GM23248 (cell line): Measurements from ENCODE around the gene VWA2. TPM values are rescaled to one million over a fixed set of nuclear protein-coding genes. Genes with fewer than 3 reads are reported as not detected.

Experiments
- DNase-seq: peaks from one replicate; pipeline ENCODE4 v3.0.0-alpha.2; 2015
- H2AFZ ChIP-seq: fragments of 200-600 bp; sonication (generic); 2 replicates; pipeline ENCODE4 v1.6.1; 2016; ENCODE audit warnings: antibody characterized with exemption
- H3F3A ChIP-seq: fragments of 200-600 bp; sonication (generic); 2 replicates; pipeline ENCODE4 v1.6.1; 2016; ENCODE audit warnings: mild to moderate bottlenecking, antibody characterized with exemption, mixed run types; ENCODE audit not compliant: insufficient read depth
- H3K27ac ChIP-seq: fragments of 200-600 bp; sonication (generic); 2 replicates; pipeline ENCODE4 v1.5.1; 2016; ENCODE audit warnings: mild to moderate bottlenecking
- H3K27me3 ChIP-seq: fragments of 200-600 bp; sonication (generic); replicated peaks from 2 replicates; pipeline ENCODE4 v1.6.1; 2016; ENCODE audit warnings: mild to moderate bottlenecking; ENCODE audit not compliant: insufficient read depth
- H3K36me3 ChIP-seq: fragments of 200-600 bp; sonication (generic); 2 replicates; pipeline ENCODE4 v1.6.1; 2016; ENCODE audit warnings: low read depth, mild to moderate bottlenecking
- H3K4me1 ChIP-seq: fragments of 200-600 bp; sonication (generic); 2 replicates; pipeline ENCODE4 v1.6.1; 2016; ENCODE audit warnings: mild to moderate bottlenecking; ENCODE audit not compliant: insufficient read depth
- H3K4me2 ChIP-seq: fragments of 200-600 bp; sonication (generic); one replicate; pipeline ENCODE4 v1.6.1; 2016; ENCODE audit warnings: mild to moderate bottlenecking; ENCODE audit not compliant: unreplicated experiment
- H3K4me3 ChIP-seq: fragments of 200-600 bp; sonication (generic); 2 replicates; pipeline ENCODE4 v1.5.1; 2016; ENCODE audit warnings: mild to moderate bottlenecking
- H3K79me2 ChIP-seq: fragments of 200-600 bp; sonication (generic); 2 replicates; pipeline ENCODE4 v1.6.1; 2016; ENCODE audit warnings: mild to moderate bottlenecking; ENCODE audit not compliant: insufficient read depth
- H3K9ac ChIP-seq: fragments of 200-600 bp; sonication (generic); 2 replicates; pipeline ENCODE4 v1.6.1; 2016; ENCODE audit warnings: mild to moderate bottlenecking
- H3K9me2 ChIP-seq: fragments of 200-600 bp; sonication (generic); 2 replicates; pipeline ENCODE4 v1.6.1; 2016; ENCODE audit warnings: mixed run types, mild to moderate bottlenecking, moderate library complexity; ENCODE audit not compliant: insufficient read depth
- H3K9me3 ChIP-seq: fragments of 200-600 bp; sonication (generic); one replicate; pipeline ENCODE4 v1.6.1; 2017; ENCODE audit warnings: low read depth
- H4K20me1 ChIP-seq: fragments of 200-600 bp; sonication (generic); 2 replicates; pipeline ENCODE4 v1.6.0; 2016; ENCODE audit not compliant: insufficient read depth
- EZH2 ChIP-seq: fragments of 200-600 bp; sonication (generic); IDR thresholded peaks from 2 replicates; pipeline ENCODE4 v1.6.1; 2018; ENCODE audit warnings: antibody characterized with exemption, mild to moderate bottlenecking; ENCODE audit not compliant: insufficient read depth, poor library complexity, severe bottlenecking
- EZH2phosphoT487 ChIP-seq: fragments of 200-600 bp; sonication (generic); IDR thresholded peaks from 2 replicates; pipeline ENCODE4 v1.6.1; 2018; ENCODE audit warnings: antibody characterized with exemption, moderate library complexity, mild to moderate bottlenecking, low read depth; ENCODE audit not compliant: insufficient read depth
- WGBS, 2 experiments: methylation state at CpG; one replicate each; pipeline ENCODE4 v1.1.6; 2015 to 2017; ENCODE audit warnings: low lambda C conversion rate in 2 of 2, low coverage in 1 of 2; ENCODE audit errors: missing lambda C conversion rate in 2 of 2; 5-methylcytosine and 5-hydroxymethylcytosine counted together
- in situ Hi-C: fragments of 300-500 bp; cut with MboI; formaldehyde crosslinking; loops from 2 replicates; pipeline ENCODE4 v1.15.0; 2020
- polyA plus RNA-seq: library from polyadenylated mRNA; unstranded; fragments of >200 nt; fragmentation: Nextera tagmentation; extraction: Ambion mirVana; gene quantifications from 2 replicates; pipeline ENCODE4 v1.2.1, GENCODE V29; 2016
- total RNA-seq: library from RNA; depleted of rRNA; stranded (reverse); fragments of >200 nt; shearing (Covaris generic); gene quantifications from 2 replicates; pipeline ENCODE4 v1.2.3, GENCODE V29; 2014

Gene VWA2
- total and polyA plus RNA-seq, 2 experiments from 2014 or later: not detected

- no peak overlapping the region for H3K9ac ChIP-seq
- H3F3A ChIP-seq: peaks cover 18% of the 10 kb centered on the region
- no peak overlapping the region for H3K4me3 ChIP-seq
- no peaks in the 10 kb centered on the region for H3K36me3 ChIP-seq
- TF ChIP-seq EZH2phosphoT487 (no peak), EZH2 (no peak)
- no peak overlapping the region for H3K27ac ChIP-seq
- H3K79me2 ChIP-seq: no peaks in the 10 kb centered on the region
- 75 to 77% methylated on average over 12 of the region's 12 CpGs for WGBS, 2 experiments
- no peaks in the 10 kb centered on the region for H4K20me1 ChIP-seq
- DNase-seq: no peak
- H3K9me3 ChIP-seq: no peaks in the 10 kb centered on the region
- H3K4me2 ChIP-seq: no peak overlapping the region
- peaks cover 4% of the 10 kb centered on the region; the same call in 1 of the 2 replicates for H3K27me3 ChIP-seq
- no peak overlapping the region for H2AFZ ChIP-seq
- in situ Hi-C loops: no loop called here
- no peaks in the 10 kb centered on the region for H3K9me2 ChIP-seq
- peaks cover 17% of the 10 kb centered on the region for H3K4me1 ChIP-seq
Measured at GRCh38 chr10:114256008-114256765, 17.1 kb downstream of the VWA2 start.

- Histone ChIP-seq H3K4me3 (no peak overlapping the region), H3K36me3 (no peaks in the 10 kb centered on the region), H3K4me2 (no peak overlapping the region), H3K9me2 (no peaks in the 10 kb centered on the region), H3F3A (peaks cover 25% of the 10 kb centered on the region), H3K27ac (no peak overlapping the region), H3K4me1 (peaks cover 23% of the 10 kb centered on the region), H2AFZ (no peak overlapping the region), H4K20me1 (no peaks in the 10 kb centered on the region), H3K9ac (no peak overlapping the region), H3K27me3 (0 out of 2 replicates have a peak, but pooled peaks cover 4% of the 10 kb centered on the region), H3K9me3 (no peaks in the 10 kb centered on the region), H3K79me2 (no peaks in the 10 kb centered on the region)
- DNase-seq: no peak
- in situ Hi-C loops: no loop called here
- TF ChIP-seq EZH2 (no peak), EZH2phosphoT487 (no peak)
- 45 to 72% methylated on average over 3 of the region's 3 CpGs for WGBS, 2 experiments
Measured at GRCh38 chr10:114256822-114257221, 17.8 kb downstream of the VWA2 start.

GRCh38 chr10:114257498-114257897, 18.4 kb downstream of the VWA2 start:
- Histone ChIP-seq H2AFZ (no peak overlapping the region), H3K79me2 (no peaks in the 10 kb centered on the region), H4K20me1 (no peaks in the 10 kb centered on the region), H3F3A (peaks cover 25% of the 10 kb centered on the region), H3K36me3 (no peaks in the 10 kb centered on the region), H3K4me3 (no peak overlapping the region), H3K4me2 (no peak overlapping the region), H3K27me3 (no peaks in the 10 kb centered on the region), H3K9me2 (no peaks in the 10 kb centered on the region), H3K27ac (no peak overlapping the region), H3K9ac (no peak overlapping the region), H3K9me3 (no peaks in the 10 kb centered on the region), H3K4me1 (peaks cover 23% of the 10 kb centered on the region)
- no peak for DNase-seq
- no peak for TF ChIP-seq EZH2
- TF ChIP-seq EZH2phosphoT487: no peak
- 55 to 57% methylated on average over 3 of the region's 3 CpGs for WGBS, 2 experiments
- in situ Hi-C loops: no loop called here

- H3K27ac ChIP-seq: no peak overlapping the region
- no peak for DNase-seq
- no peaks in the 10 kb centered on the region for H3K36me3 ChIP-seq
- H3K9ac ChIP-seq: no peak overlapping the region
- peaks cover 25% of the 10 kb centered on the region for H3F3A ChIP-seq
- H3K4me2 ChIP-seq: no peak overlapping the region
- peaks cover 23% of the 10 kb centered on the region for H3K4me1 ChIP-seq
- TF ChIP-seq EZH2phosphoT487 (no peak), EZH2 (no peak)
- H2AFZ ChIP-seq: no peak overlapping the region
- H3K79me2 ChIP-seq: no peaks in the 10 kb centered on the region
- in situ Hi-C loops: no loop called here
- no peaks in the 10 kb centered on the region for H3K27me3 ChIP-seq
- H3K9me3 ChIP-seq: no peaks in the 10 kb centered on the region
- H3K9me2 ChIP-seq: no peaks in the 10 kb centered on the region
- H3K4me3 ChIP-seq: no peak overlapping the region
- no peaks in the 10 kb centered on the region for H4K20me1 ChIP-seq
- 90 to 94% methylated on average over 5 of the region's 5 CpGs for WGBS, 2 experiments
Measured at GRCh38 chr10:114258274-114258840, 19.3 kb downstream of the VWA2 start.
